CD1c-positive myeloid dendritic cell (primary cell): ENCODE results near the gene ABTB1.
"Not testable (repeated sequence)": the region's sequence is repeated elsewhere in the genome, so short reads cannot be mapped to it uniquely, and the experiment has no call there.

Experiments used
- DNase-seq: peaks from one replicate; pipeline ENCODE4 v3.0.0-alpha.2; 2016; ENCODE audit errors: extremely low spot score

ABTB1 gene

DNA sequence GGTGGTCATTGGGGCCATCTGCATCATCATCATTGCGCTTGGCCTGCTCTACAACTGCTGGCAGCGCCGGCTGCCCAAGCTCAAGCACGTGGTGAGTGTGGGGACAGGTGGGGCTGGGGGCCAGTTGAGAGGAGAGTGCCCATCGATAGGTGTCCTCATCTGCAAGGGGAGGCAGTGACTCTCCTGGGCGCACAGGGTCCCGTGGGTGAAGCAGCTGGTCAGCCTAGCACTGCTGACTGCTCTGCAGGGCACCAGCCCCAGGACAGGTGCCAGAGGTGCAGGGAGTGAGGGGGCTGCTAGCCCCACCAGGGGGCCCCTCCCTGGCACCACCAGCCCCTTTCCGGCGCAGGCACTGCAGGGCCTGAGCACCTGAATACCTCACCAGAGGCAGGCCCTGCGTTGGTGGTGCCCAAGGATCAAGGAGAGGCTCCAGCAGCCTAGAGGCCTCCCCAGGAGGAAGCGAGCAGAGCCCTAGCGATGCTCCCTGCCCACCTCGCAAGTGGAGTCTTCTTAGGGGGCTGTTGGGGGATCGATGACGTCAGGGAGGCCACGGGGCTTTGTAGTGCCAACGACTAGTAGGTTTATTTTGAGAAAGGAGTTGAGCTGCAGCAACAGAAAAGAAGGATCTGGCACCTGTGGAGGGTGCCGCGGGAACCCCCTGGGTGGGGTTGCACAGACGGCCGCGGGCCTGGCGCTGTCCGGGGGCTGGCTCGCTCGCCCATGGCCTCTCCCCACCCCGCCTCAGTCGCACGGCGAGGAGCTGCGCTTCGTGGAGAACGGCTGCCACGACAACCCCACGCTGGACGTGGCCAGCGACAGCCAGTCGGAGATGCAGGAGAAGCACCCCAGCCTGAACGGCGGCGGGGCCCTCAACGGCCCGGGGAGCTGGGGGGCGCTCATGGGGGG lies 976 bp upstream of the ABTB1 start:
- peak; percentile 11 for DNase-seq

- DNase-seq = peak; percentile 20
These were observed 694 bp downstream of the ABTB1 start for GRCh38 chr3:127673191-127674100.

DNA sequence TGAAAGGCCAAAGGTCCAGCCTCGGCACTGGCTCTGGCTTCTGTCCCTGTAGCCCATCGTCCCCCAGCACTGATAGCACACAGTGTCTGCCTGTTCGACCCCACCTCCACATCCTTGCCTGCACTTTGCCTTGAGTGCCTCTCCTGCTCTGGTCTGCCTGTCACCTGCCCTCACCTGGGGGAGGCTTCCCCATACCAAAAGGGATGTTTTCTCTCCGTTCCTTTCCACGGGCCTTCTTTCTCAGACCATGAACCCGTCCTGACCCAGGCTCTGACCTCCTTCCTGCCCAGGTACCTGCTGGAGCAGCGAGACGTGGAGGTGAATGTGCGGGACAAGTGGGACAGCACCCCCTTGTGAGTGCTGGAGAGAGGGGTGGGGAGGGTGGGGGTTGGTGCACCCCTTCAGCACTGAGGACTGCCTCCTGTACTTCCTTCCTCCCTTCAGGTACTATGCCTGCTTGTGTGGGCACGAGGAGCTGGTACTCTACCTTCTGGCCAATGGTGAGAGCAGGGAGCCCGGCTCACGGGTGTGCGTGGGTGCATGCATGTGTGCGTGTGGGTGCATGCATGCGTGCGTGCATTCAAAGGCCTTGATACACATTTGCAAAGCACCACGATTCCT lies 1.5 kb downstream of the ABTB1 start:
- no peak for DNase-seq

DNA sequence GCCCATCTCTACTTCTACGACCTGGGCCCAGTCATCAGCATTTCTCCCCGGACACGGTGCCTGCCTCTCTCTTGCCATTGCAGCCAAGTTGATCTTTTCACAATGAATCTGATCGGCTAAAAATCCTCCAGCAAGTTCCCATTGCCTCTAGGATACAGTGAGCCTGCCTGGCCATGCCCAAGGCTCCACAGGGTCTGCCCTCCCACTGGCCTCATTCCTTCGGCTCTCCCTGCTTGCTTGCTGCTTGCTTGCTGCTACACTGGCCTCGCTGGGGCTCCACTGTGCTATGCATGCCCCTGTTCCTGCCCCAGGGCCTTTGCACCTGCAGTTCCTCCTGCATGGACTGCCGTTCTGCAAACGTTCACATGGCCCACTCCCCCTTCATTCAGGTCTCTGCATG lies 2.0 kb downstream of the ABTB1 start:
- no peak for DNase-seq

DNA sequence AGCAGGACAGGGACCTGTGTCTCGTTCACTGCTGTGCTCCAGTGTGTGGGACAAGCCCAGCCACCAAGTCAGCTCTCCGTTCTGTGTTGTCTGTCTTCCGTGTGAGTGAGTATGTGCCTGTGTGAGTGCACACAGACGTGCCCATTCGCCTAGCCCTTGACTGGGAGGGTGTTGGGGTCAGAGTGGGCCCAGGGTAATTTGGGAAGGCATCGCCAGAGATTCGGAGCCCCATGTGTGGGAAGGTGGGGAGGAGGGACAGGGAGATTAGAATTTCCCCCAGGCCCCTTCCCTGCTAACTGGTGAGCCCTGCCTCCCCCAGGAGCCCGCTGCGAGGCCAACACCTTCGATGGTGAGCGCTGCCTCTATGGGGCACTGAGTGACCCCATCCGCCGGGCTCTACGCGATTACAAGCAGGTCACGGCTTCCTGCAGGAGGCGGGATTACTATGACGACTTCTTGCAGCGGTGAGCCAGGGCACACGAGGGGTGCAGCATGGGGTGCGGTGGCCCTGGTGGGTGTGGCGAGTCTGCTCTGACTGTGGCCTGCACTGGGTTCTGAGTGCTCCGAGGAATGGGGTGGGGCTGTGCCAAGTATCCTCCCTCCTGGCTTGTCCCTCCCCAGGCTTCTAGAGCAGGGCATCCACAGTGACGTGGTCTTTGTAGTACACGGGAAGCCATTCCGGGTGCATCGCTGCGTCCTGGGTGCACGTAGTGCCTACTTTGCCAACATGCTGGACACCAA lies 3.1 kb downstream of the ABTB1 start:
- no peak for DNase-seq

- no peak for DNase-seq
These were observed 3.7 kb downstream of the ABTB1 start for GRCh38 chr3:127676456-127676855.

GRCh38 chr3:127676921-127677351 lies 4.2 kb downstream of the ABTB1 start:
- no peak for DNase-seq

- DNase-seq = no peak
These were observed 5.0 kb downstream of the ABTB1 start for GRCh38 chr3:127677541-127678314.

- no peak for DNase-seq
These were observed 5.5 kb downstream of the ABTB1 start for GRCh38 chr3:127678315-127678599.

DNA sequence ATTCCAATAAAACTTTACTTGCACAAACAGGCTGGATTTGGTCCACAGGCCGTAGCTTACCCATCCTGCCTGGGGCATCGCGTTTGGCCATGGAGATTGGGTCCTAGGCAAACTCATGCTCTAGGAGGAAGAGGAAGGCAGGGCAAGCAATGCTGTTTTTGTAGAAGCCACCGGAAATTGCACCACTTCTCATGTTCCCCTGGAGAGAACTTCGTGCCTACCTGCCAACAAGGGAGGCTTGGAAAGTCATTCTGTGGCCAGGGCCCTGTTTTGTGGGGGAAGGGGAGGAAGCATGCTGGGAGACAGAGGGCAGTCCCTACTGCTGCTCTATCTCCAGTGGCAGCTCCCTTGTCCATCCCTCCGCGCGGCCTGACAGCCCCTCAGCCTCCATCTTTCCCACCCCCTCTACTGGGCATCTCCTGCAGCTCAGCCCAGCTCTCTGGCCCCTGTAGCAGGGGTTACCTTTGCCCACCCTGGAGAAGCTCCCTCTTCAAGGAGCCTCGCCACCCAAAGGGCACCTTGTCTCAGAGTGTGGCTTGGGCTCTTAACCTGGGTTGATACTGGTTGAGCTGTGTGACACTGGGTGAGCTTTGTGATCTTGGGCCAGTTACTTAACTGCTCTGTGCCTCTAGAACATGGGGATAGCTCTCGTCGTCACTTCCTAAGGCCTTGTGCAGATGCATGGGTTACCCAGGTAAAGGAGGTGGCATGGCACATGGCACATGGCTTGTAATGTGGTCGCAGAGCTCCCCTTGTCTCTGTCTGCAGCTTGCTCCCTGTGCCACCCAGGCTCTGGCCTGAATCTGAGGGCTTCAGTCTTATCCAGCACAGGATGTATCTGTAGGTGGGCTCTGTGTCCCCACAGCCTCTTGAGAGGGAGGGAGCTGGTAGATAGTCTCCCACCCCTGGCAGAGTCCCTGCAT lies 6.1 kb downstream of the ABTB1 start:
- DNase-seq = peak; percentile 40

DNA sequence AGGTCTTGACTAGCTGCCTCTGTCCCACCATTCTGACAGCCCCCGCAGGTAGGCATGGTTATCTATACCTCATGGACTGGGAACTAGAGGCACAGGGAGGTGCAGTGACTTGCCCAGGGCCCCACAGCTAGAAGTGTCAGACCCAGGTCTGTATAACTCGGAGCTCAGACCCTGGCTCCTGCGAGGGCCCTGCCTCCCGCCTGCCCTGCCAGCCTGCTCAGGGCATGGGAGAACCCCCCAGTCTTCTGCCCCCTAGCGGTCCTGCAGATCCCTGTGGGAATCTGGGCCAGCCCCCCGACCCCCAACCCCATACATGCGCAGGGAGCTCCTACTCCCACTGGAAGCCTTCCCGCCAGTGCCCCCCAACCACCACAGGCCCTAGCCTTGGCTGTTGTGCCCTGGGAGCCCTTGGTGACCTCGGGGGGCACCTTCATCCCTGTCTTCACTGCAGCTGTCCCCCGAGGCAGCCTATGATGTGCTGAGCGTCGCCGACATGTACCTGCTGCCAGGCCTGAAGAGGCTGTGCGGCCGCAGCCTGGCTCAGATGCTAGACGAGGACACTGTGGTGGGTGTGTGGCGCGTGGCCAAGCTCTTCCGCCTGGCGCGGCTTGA lies 6.9 kb downstream of the ABTB1 start:
- DNase-seq = no peak

- DNase-seq = no peak
These were observed 7.5 kb downstream of the ABTB1 start for GRCh38 chr3:127680146-127680661.

GRCh38 chr3:127680798-127681221 lies 8.1 kb downstream of the ABTB1 start:
- DNase-seq = no peak

- DNase-seq = not testable (repeated sequence)
These were observed 9.4 kb downstream of the ABTB1 start for GRCh38 chr3:127682175-127682554.

DNA sequence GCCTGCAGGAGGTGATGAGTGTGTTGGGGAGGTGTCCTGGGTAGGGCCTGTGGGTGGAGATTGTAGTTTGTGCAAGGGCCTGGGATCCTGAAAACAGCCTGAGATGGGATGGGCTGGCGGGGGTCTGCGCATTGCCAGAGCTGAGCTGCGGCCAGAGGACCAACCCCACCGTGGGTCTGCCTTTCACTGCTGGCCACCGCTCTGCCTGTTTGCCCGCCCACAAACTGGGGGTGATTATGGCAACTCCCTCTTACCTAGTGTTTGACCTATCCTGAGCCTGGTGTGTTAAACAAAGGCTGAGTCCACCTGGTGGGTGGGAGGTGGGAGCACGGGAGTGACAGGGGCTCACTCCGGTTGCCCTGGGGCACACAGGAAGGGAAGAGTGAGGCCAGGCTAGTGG lies 9.8 kb downstream of the ABTB1 start:
- no peak for DNase-seq

DNA sequence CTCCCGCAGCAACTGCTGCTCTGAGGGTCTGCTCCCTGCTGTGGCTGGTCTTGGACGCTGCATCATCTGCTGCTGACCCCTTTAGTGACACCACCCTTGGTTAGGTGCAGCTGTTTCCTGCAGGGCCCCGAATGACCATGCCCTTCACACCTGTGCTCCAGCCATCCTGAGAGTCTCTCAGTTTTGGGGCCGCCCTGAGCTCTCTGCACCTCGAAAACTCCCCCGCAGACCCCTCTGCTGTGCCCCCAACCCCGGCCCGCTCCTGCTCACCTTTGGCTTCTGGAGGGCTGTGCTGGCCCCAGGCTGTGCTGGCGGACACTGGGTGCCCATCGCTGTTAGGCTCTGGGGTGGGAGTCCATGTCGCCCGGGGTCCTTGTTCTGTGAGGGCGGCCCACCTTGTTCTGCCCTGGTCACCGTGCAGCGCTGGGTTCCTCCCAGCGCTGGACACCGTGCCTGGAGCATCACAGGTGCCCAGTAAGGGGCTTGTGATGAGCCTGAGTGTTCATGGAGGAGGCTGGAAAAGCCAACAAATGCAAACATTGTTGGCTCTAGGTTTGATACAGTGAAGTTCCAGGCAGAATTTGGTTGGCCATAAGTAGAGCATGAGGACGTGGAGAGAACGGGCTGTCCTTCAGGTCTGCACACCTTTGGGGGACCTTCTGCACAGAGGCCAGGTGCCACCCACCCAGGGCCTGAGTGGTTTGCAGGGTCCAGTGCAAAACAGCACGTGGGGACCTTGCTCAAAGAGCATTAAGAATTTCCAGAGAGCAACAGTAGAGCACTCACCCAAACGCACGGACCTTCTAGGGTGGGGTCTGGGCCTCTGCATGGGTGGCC lies 12.3 kb downstream of the ABTB1 start:
- no peak for DNase-seq

DNA sequence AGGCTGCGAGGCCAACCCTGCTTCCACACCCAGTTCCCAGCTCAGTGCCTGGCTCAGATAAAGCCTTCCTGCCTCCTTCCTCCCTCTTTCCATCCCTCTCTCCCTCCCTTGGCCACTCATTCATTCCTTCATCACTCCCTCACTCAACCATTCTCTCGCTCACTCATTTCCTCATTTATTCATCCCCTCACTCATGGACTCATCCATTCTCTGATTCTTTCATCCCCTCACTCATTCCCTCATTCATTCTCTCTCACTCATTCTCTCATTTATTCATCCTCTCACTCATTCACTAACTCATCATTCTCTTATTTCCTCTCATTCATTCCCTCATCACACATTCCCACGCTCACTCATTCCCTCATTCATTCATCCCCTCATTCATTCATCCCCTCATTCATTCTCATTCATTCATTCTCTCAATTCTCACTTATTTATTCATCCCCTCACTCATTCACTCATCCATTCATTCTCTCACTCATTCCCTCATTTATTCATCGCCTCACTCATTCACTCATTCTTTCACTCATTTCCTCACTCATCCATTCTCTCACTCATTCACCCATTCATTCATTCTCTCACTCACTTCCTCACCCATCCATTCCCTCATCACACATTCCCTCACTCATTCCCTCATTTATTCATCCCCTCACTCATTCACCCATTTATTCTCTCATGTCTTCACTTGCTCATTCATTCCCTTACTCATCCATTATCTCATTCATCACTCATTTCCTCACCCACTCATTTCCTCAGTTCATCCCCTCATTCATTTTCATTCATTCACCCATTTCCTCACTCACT lies 13.2 kb downstream of the ABTB1 start:
- DNase-seq = no peak
